ENCODE measurements around the gene TMEM259.

Gene TMEM259

GRCh38 chr19:966485-967088 is 54.3 kb downstream of the TMEM259 start:
- H3K4me3 ChIP-seq (ENCODE audit: low read depth in 1 of 2, low read length in 1 of 2): no peak overlapping the region
- H3K9me3 ChIP-seq: peaks cover 5% of the 10 kb centered on the region
- peaks cover 98% of the 10 kb centered on the region for H3K36me3 ChIP-seq
- H3K4me1 ChIP-seq (ENCODE audit: control insufficient read depth in 1 of 2, insufficient read depth in 1 of 2, low read depth in 1 of 2, low read length in 1 of 2): no peaks in the 10 kb centered on the region
- H3K27me3 ChIP-seq: no peaks in the 10 kb centered on the region
- no peak overlapping the region for H3K27ac ChIP-seq
- no peak for TF ChIP-seq CTCF (IDR thresholded peaks at IDR 0.05)

- Histone ChIP-seq H3K27ac (no peak overlapping the region), H3K4me1 (ENCODE audit: control insufficient read depth in 1 of 2, insufficient read depth in 1 of 2, low read depth in 1 of 2, low read length in 1 of 2) (no peaks in the 10 kb centered on the region), H3K27me3 (no peaks in the 10 kb centered on the region), H3K36me3 (peaks cover 98% of the 10 kb centered on the region), H3K4me3 (ENCODE audit: low read depth in 1 of 2, low read length in 1 of 2) (no peak overlapping the region), H3K9me3 (no peaks in the 10 kb centered on the region)
- TF ChIP-seq CTCF (IDR thresholded peaks at IDR 0.05): no peak
Observed at GRCh38 chr19:964761-965694, 55.9 kb downstream of the TMEM259 start.

- Histone ChIP-seq H3K27me3 (no peaks in the 10 kb centered on the region), H3K4me1 (ENCODE audit: control insufficient read depth in 1 of 2, insufficient read depth in 1 of 2, low read depth in 1 of 2, low read length in 1 of 2) (no peaks in the 10 kb centered on the region), H3K36me3 (peaks cover 98% of the 10 kb centered on the region), H3K27ac (no peak overlapping the region), H3K4me3 (ENCODE audit: low read depth in 1 of 2, low read length in 1 of 2) (no peak overlapping the region), H3K9me3 (no peaks in the 10 kb centered on the region)
- no peak for TF ChIP-seq CTCF (IDR thresholded peaks at IDR 0.05)
Observed at GRCh38 chr19:964116-964520, 56.8 kb downstream of the TMEM259 start.

- peaks cover 96% of the 10 kb centered on the region for H3K36me3 ChIP-seq
- H3K4me3 ChIP-seq (ENCODE audit: low read depth in 1 of 2, low read length in 1 of 2): no peak overlapping the region
- no peak overlapping the region for H3K27ac ChIP-seq
- no peaks in the 10 kb centered on the region for H3K9me3 ChIP-seq
- no peak for TF ChIP-seq CTCF (IDR thresholded peaks at IDR 0.05)
- H3K4me1 ChIP-seq (ENCODE audit: control insufficient read depth in 1 of 2, insufficient read depth in 1 of 2, low read depth in 1 of 2, low read length in 1 of 2): no peaks in the 10 kb centered on the region
- no peaks in the 10 kb centered on the region for H3K27me3 ChIP-seq
Observed at GRCh38 chr19:963486-963951, 57.4 kb downstream of the TMEM259 start.

GRCh38 chr19:962683-963400 is 58.1 kb downstream of the TMEM259 start:
- Histone ChIP-seq H3K4me1 (ENCODE audit: control insufficient read depth in 1 of 2, insufficient read depth in 1 of 2, low read depth in 1 of 2, low read length in 1 of 2) (no peaks in the 10 kb centered on the region), H3K36me3 (peaks cover 89% of the 10 kb centered on the region), H3K27me3 (no peaks in the 10 kb centered on the region), H3K27ac (no peak overlapping the region), H3K9me3 (no peaks in the 10 kb centered on the region), H3K4me3 (ENCODE audit: low read depth in 1 of 2, low read length in 1 of 2) (no peak overlapping the region)
- no peak for TF ChIP-seq CTCF (IDR thresholded peaks at IDR 0.05)
